Measurements from ENCODE around the gene MED25. TPM values are rescaled to one million over a fixed set of nuclear protein-coding genes. Genes with fewer than 3 reads are reported as not detected.

MED25 gene
- total and polyA plus RNA-seq, 2 of the 8 experiments (the other 6 are each of a cell fraction or from before 2014, with no cell fraction given), result 21.6 to 71.4 TPM

- Histone ChIP-seq H3K56ac (replicated peaks; ENCODE audit: insufficient read length, low read depth, low read length) (peak within 1 kb of the TSS; percentile 89), H3K4me2 (ENCODE audit: insufficient read depth in 1 of 2, low read depth in 2 of 2, low read length in 2 of 2) (peak within 1 kb of the TSS; percentile 84 to 98), H2BK120ac (replicated peaks; ENCODE audit: low read depth, low read length) (no peak within 1 kb of the TSS), H2AK5ac (ENCODE audit: low read depth, low read length) (peak within 1 kb of the TSS; percentile 93; the same call in 1 of the 2 replicates), H3K27me3 (replicated peaks in 1 of 4; ENCODE audit: control insufficient read depth in 3 of 4, extremely low read depth in 1 of 4, insufficient read depth in 3 of 4, low read length in 3 of 4) (no peaks in the 10 kb centered on the region; a peak in 1 of 7 replicates), H3K23ac (ENCODE audit: insufficient read length) (no peak within 1 kb of the TSS), H4K20me1 (replicated peaks in 1 of 2; ENCODE audit: control insufficient read depth in 1 of 2, insufficient read depth in 2 of 2, low read length in 2 of 2) (peaks cover 27 to 34% of the 10 kb centered on the region in 2 experiments), H2BK12ac (ENCODE audit: low read depth, low read length) (peak within 1 kb of the TSS; percentile 60; the same call in 1 of the 2 replicates), H3K27ac (ENCODE audit: low read depth, low read length) (peak within 1 kb of the TSS; percentile 87), H2BK15ac (ENCODE audit: low read length) (peak within 1 kb of the TSS; percentile 88; the same call in 1 of the 2 replicates), H3K79me1 (ENCODE audit: low read depth, low read length) (peaks cover 18% of the 10 kb centered on the region), H3K4me1 (replicated peaks in 1 of 4; ENCODE audit: control insufficient read depth in 3 of 4, insufficient read depth in 4 of 4, low read length in 3 of 4) (peaks cover 3 to 9% (median 6%) of the 10 kb centered on the region in 4 experiments), H3K4me3 (ENCODE audit: extremely low read depth in 1 of 4, insufficient read depth in 2 of 4, low read depth in 3 of 4, low read length in 4 of 4) (peak within 1 kb of the TSS; percentile 64 to 88 (median 80)), H3K14ac (ENCODE audit: insufficient read length) (no peak within 1 kb of the TSS), H2BK5ac (ENCODE audit: low read depth, low read length) (0 out of 2 replicates have a peak within 1 kb of the TSS, but pooled peaks have one; percentile 81), H2BK20ac (ENCODE audit: low read length) (no peak within 1 kb of the TSS), H3K23me2 (ENCODE audit: low read depth, low read length) (peaks cover 10% of the 10 kb centered on the region; the same call in 1 of the 2 replicates), H3K36me3 (ENCODE audit: control insufficient read depth in 2 of 4, insufficient read depth in 4 of 4, low read length in 3 of 4) (peaks cover 0 to 21% (median 9%) of the 10 kb centered on the region in 4 experiments; a peak in 4 of 8 replicates), H2AFZ (ENCODE audit: low read length) (peak within 1 kb of the TSS; percentile 24; the same call in 1 of the 2 replicates), H3K18ac (ENCODE audit: extremely low read depth, low read length) (peak within 1 kb of the TSS; percentile 83), H3K9ac (replicated peaks in 1 of 4; ENCODE audit: extremely low read depth in 1 of 4, low read depth in 3 of 4, low read length in 3 of 4) (peak within 1 kb of the TSS; percentile 70 to 98 (median 83)), H4K8ac (ENCODE audit: extremely low read depth, insufficient read depth, low read length) (peak within 1 kb of the TSS; percentile 87; the same call in 1 of the 2 replicates), H4K5ac (ENCODE audit: insufficient read length, low read depth, low read length) (peak within 1 kb of the TSS; percentile 83), H3K79me2 (ENCODE audit: control insufficient read depth in 1 of 2, insufficient read depth in 2 of 2, low read length in 2 of 2) (peaks cover 17 to 28% of the 10 kb centered on the region in 2 experiments), H3K9me3 (ENCODE audit: insufficient read depth in 2 of 2, low read depth in 1 of 2, low read length in 1 of 2) (no peaks in the 10 kb centered on the region), H4K91ac (replicated peaks; ENCODE audit: insufficient read length, low read length) (peak within 1 kb of the TSS; percentile 79), H3K4ac (replicated peaks; ENCODE audit: insufficient read length, low read depth, low read length) (no peak within 1 kb of the TSS)
- no peak for FAIRE-seq
- POLR2A ChIA-PET (ENCODE audit: partially characterized antibody), result interaction anchor here (0.7 to 12.4 kb wide), 31 partner anchors 8 to 174 kb away, joined by 3 to 247 read pairs (median 5); partner anchors contain the start of genes ADM5, AKT1S1, AP2A1 and ATF5
- peak; percentile 51 to 96 for DNase-seq (ENCODE audit: low read depth in 1 of 2, low spot score in 2 of 2)
- CTCF ChIA-PET (ENCODE audit: partially characterized antibody), result interaction anchor here (0.9 to 1.8 kb wide), 5 partner anchors 13 to 161 kb away, joined by 3 to 7 read pairs (median 3); partner anchors contain the start of gene ADM5
- WGBS, 2 experiments (ENCODE audit: extremely low coverage in 1 of 2, insufficient coverage in 1 of 2, insufficient read length in 1 of 2, insufficient replicate concordance in 2 of 2, low coverage in 1 of 2, low lambda C conversion rate in 2 of 2, missing lambda C conversion rate in 1 of 2), result 1% methylated on average over 33 of the region's 98 CpGs; no CpG with 5 or more reads in 1 of the 2 experiments
- TF ChIP-seq SIN3A (conservative IDR thresholded peaks at IDR 0.05 in 1 of 2, IDR thresholded peaks at IDR 0.05 in 1 of 2; ENCODE audit: low read depth in 1 of 2, low read length in 2 of 2), result peak in 1 of 2 experiments; percentile 73; a peak in 2 of 4 replicates
- TF ChIP-seq CHD2 (IDR thresholded peaks at IDR 0.05; ENCODE audit: low read length), result no peak
- no peak for TF ChIP-seq RFX5 (IDR thresholded peaks at IDR 0.05; ENCODE audit: borderline replicate concordance, low read depth, low read length)
- TF ChIP-seq GTF2F1 (IDR thresholded peaks at IDR 0.05; ENCODE audit: borderline replicate concordance, low read depth, low read length), result 0 out of 2 replicates have a peak, but pooled peaks have one; percentile 39
- TF ChIP-seq KDM5A (IDR thresholded peaks at IDR 0.05; ENCODE audit: low read length), result no peak
- peak; percentile 36 for TF ChIP-seq SAP30 (IDR thresholded peaks at IDR 0.05; ENCODE audit: insufficient read depth, insufficient replicate concordance, low read length)
- no peak for TF ChIP-seq RXRA (IDR thresholded peaks at IDR 0.05; ENCODE audit: insufficient read depth, low read depth, low read length)
- TF ChIP-seq CTBP2 (IDR thresholded peaks at IDR 0.05; ENCODE audit: borderline replicate concordance, insufficient read depth, insufficient read length, low read length), result no peak
- TF ChIP-seq TCF12 (IDR thresholded peaks at IDR 0.05; ENCODE audit: low read depth, low read length), result no peak
These were observed 32.6 kb downstream of the MED25 start, which contains the start of gene PTOV1 for GRCh38 chr19:49850487-49851342. PTOV1 (plus strand) TSS chr19:49851159.
